HepG2 (cell line): Measurements from ENCODE around the gene TNFAIP8L2. TPM values are rescaled to one million over a fixed set of nuclear protein-coding genes. Genes with fewer than 3 reads are reported as not detected.
A peak's percentile ranks its signal among the peaks of the same experiment; 100 is the strongest.

ENCODE experiments used
- AGO1 ChIP-seq: fragments of 200-400 bp; formaldehyde crosslinking; IDR thresholded peaks from 2 replicates; pipeline ENCODE4 v1.6.1; 2017; ENCODE audit warnings: mild to moderate bottlenecking, low read depth, low read length, moderate library complexity; ENCODE audit not compliant: poor library complexity, severe bottlenecking
- CTCF ChIP-seq: sonication (generic); formaldehyde crosslinking; IDR thresholded peaks from 2 replicates; pipeline ENCODE4 v1.5.0; 2020; ENCODE audit warnings: mild to moderate bottlenecking, missing genetic modification reagents, moderate library complexity
- ELF1 ChIP-seq: sonication (generic); formaldehyde crosslinking; IDR thresholded peaks from 2 replicates; pipeline ENCODE4 v1.4.0; 2020; ENCODE audit warnings: missing genetic modification reagents
- FOXJ3 ChIP-seq: sonication (generic); formaldehyde crosslinking; IDR thresholded peaks from 2 replicates; pipeline ENCODE4 v1.4.0; 2020; ENCODE audit warnings: missing genetic modification reagents, mild to moderate bottlenecking, borderline replicate concordance
- GTF3A ChIP-seq: sonication (generic); formaldehyde crosslinking; conservative IDR thresholded peaks from 2 replicates; pipeline ENCODE4 v1.4.0; 2020; ENCODE audit warnings: mild to moderate bottlenecking, missing genetic modification reagents
- HHEX ChIP-seq: IDR thresholded peaks from 2 replicates; pipeline ENCODE4 v1.6.1; 2016; ENCODE audit warnings: control low read depth
- HINFP ChIP-seq: sonication (generic); formaldehyde crosslinking; IDR thresholded peaks from 2 replicates; pipeline ENCODE4 v1.4.0; 2020; ENCODE audit warnings: low read depth, mild to moderate bottlenecking, missing genetic modification reagents
- HNF4G ChIP-seq, 2 experiments: sonication (generic) in 1 of 2; formaldehyde crosslinking in 1 of 2; IDR thresholded peaks; 2 replicates each; pipeline versions ENCODE4 v1.4.0 to v1.6.1; 2011 to 2020; ENCODE audit warnings: borderline replicate concordance in 2 of 2, low read depth in 2 of 2, mild to moderate bottlenecking in 2 of 2, low read length in 1 of 2, missing genetic modification reagents in 1 of 2, moderate library complexity in 1 of 2
- HNRNPK ChIP-seq: fragments of 200-400 bp; formaldehyde crosslinking; IDR thresholded peaks from 2 replicates; pipeline ENCODE4 v1.6.1; 2018; ENCODE audit warnings: low read length, low read depth, moderate library complexity, mild to moderate bottlenecking; ENCODE audit not compliant: poor library complexity, severe bottlenecking
- JUN ChIP-seq: sonication (generic); formaldehyde crosslinking; IDR thresholded peaks from 2 replicates; pipeline ENCODE4 v1.4.0; 2020; ENCODE audit warnings: mild to moderate bottlenecking, missing genetic modification reagents
- MXD3 ChIP-seq: IDR thresholded peaks from 2 replicates; pipeline ENCODE4 v1.6.1; 2016; ENCODE audit warnings: mild to moderate bottlenecking, missing biosample characterization, missing genetic modification reagents
- SP1 ChIP-seq, 2 experiments: fragments of 450-650 bp in 1 of 2; sonication (generic) in 1 of 2; formaldehyde crosslinking in 1 of 2; IDR thresholded peaks; 2 replicates each; pipeline versions ENCODE4 v1.4.0 to v1.6.1; 2016 to 2020; ENCODE audit warnings: missing genetic modification reagents in 1 of 2
- SSRP1 ChIP-seq: IDR thresholded peaks from 2 replicates; pipeline ENCODE4 v1.6.1; 2016; ENCODE audit warnings: control low read depth
- TBX2 ChIP-seq: sonication (generic); formaldehyde crosslinking; IDR thresholded peaks from 2 replicates; pipeline ENCODE4 v1.5.0; 2020; ENCODE audit warnings: missing genetic modification reagents, mild to moderate bottlenecking, borderline replicate concordance
- ZNF280B ChIP-seq: sonication (generic); formaldehyde crosslinking; IDR thresholded peaks from 2 replicates; pipeline ENCODE4 v1.5.0; 2020; ENCODE audit warnings: missing genetic modification reagents, mild to moderate bottlenecking, borderline replicate concordance
- ZNF564 ChIP-seq: sonication (generic); formaldehyde crosslinking; IDR thresholded peaks from 2 replicates; pipeline ENCODE4 v1.8.1; 2023; ENCODE audit warnings: mild to moderate bottlenecking, missing genetic modification reagents
- ZNF569 ChIP-seq: sonication (generic); formaldehyde crosslinking; IDR thresholded peaks from 2 replicates; pipeline ENCODE4 v1.5.0; 2020; ENCODE audit warnings: mild to moderate bottlenecking, missing genetic modification reagents, moderate library complexity, borderline replicate concordance
- ZNF777 ChIP-seq: sonication (generic); formaldehyde crosslinking; IDR thresholded peaks from 2 replicates; pipeline ENCODE4 v1.4.0; 2020; ENCODE audit warnings: missing genetic modification reagents
- ZSCAN30 ChIP-seq: sonication (generic); formaldehyde crosslinking; IDR thresholded peaks from 2 replicates; pipeline ENCODE4 v1.5.0; 2020; ENCODE audit warnings: mild to moderate bottlenecking, missing genetic modification reagents
- polyA plus RNA-seq, 8 experiments: library from polyadenylated mRNA; depleted of rRNA in 3 of 8; stranded (reverse) in 7 of 8; unstranded in 1 of 8; fragments of >200 nt; fragmentation: Illumina TruSeq in 4 of 8; extraction: Trizol in 4 of 8; gene quantifications; 2 replicates each; pipeline versions ENCODE4 v1.2.1 to v1.2.3, GENCODE V29; 2011 to 2016; ENCODE audit warnings: low read depth in 4 of 8, missing spikeins in 1 of 8, mixed read lengths in 1 of 8; ENCODE audit not compliant: insufficient read depth in 1 of 8
- total RNA-seq, 5 experiments: library from RNA; depleted of rRNA; stranded (reverse); fragments of >200 nt; fragmentation: Illumina TruSeq; extraction: Trizol; gene quantifications; 2 replicates each; pipeline ENCODE4 v1.2.3, GENCODE V29; 2016; ENCODE audit warnings: low read depth in 1 of 5
- TF ChIP-seq, protein P1 (sequence below): sonication (generic); formaldehyde crosslinking; conservative IDR thresholded peaks from 2 replicates; pipeline ENCODE4 v1.8.0; 2022; ENCODE audit warnings: missing genetic modification reagents

TNFAIP8L2 gene
- total and polyA plus RNA-seq, 2 of the 13 experiments (the other 11 are each of a cell fraction or from before 2014, with no cell fraction given), result not detected

- TF ChIP-seq SP1 (IDR thresholded peaks at IDR 0.05) (no peak), SP1 (CRISPR knock-in tag; IDR thresholded peaks at IDR 0.05) (peak; percentile 14; the same call in 1 of the 2 replicates), ZNF564 (CRISPR knock-in tag) (no peak), ELF1 (CRISPR knock-in tag) (no peak), GTF3A (0 out of 2 replicates have a peak, but pooled peaks have one; percentile 20), FOXJ3 (CRISPR knock-in tag) (no peak), HNRNPK (no peak), AGO1 (no peak), HINFP (CRISPR knock-in tag) (peak; percentile 11; the same call in 1 of the 2 replicates), SSRP1 (CRISPR knock-in tag) (no peak; the same call in 1 of the 2 replicates), TBX2 (peak; percentile 52; the same call in 1 of the 2 replicates), ZSCAN30 (CRISPR knock-in tag) (0 out of 2 replicates have a peak, but pooled peaks have one; percentile 52), ZNF280B (CRISPR knock-in tag) (peak; percentile 60; the same call in 1 of the 2 replicates), HHEX (no peak), CTCF (CRISPR knock-in tag) (no peak), JUN (CRISPR knock-in tag) (no peak), HNF4G (IDR thresholded peaks at IDR 0.05; ENCODE audit: borderline replicate concordance, low read depth, low read length) (0 out of 2 replicates have a peak, but pooled peaks have one; percentile 4), HNF4G (CRISPR knock-in tag; IDR thresholded peaks at IDR 0.05; ENCODE audit: borderline replicate concordance, low read depth) (no peak), MXD3 (CRISPR knock-in tag) (peak; percentile 74; the same call in 1 of the 2 replicates), ZNF569 (no peak), ZNF777 (CRISPR knock-in tag) (peak; percentile 21)
- TF ChIP-seq, protein P1, sequence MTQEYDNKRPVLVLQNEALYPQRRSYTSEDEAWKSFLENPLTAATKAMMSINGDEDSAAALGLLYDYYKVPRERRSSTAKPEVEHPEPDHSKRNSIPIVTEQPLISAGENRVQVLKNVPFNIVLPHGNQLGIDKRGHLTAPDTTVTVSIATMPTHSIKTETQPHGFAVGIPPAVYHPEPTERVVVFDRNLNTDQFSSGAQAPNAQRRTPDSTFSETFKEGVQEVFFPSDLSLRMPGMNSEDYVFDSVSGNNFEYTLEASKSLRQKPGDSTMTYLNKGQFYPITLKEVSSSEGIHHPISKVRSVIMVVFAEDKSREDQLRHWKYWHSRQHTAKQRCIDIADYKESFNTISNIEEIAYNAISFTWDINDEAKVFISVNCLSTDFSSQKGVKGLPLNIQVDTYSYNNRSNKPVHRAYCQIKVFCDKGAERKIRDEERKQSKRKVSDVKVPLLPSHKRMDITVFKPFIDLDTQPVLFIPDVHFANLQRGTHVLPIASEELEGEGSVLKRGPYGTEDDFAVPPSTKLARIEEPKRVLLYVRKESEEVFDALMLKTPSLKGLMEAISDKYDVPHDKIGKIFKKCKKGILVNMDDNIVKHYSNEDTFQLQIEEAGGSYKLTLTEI (CRISPR knock-in tag), result no peak
Observed at GRCh38 chr1:151198254-151199127, 42.0 kb downstream of the TNFAIP8L2 start, which contains the start of gene PIP5K1A (continued).
